ENCODE data around the gene SLF2. TPM values are rescaled to one million over a fixed set of nuclear protein-coding genes. Genes with fewer than 3 reads are reported as not detected.
A peak's percentile ranks its signal among the peaks of the same experiment; 100 is the strongest.

SLF2 gene
- total and polyA plus RNA-seq, 2 of the 8 experiments (the other 6 are each of a cell fraction or from before 2014, with no cell fraction given) = 5.5 to 20.9 TPM

- Histone ChIP-seq H3K56ac (replicated peaks; ENCODE audit: insufficient read length, low read depth, low read length) (no peak overlapping the region), H4K20me1 (replicated peaks in 1 of 2; ENCODE audit: control insufficient read depth in 1 of 2, insufficient read depth in 2 of 2, low read length in 2 of 2) (peaks cover 0 to 2% of the 10 kb centered on the region in 2 experiments), H3K23me2 (ENCODE audit: low read depth, low read length) (no peaks in the 10 kb centered on the region; the same call in 1 of the 2 replicates), H3K4me1 (replicated peaks in 1 of 4; ENCODE audit: control insufficient read depth in 3 of 4, insufficient read depth in 4 of 4, low read length in 3 of 4) (peaks cover 0 to 12% (median 7%) of the 10 kb centered on the region in 4 experiments; a peak in 5 of 7 replicates), H3K18ac (ENCODE audit: extremely low read depth, low read length) (no peak overlapping the region), H3K4ac (replicated peaks; ENCODE audit: insufficient read length, low read depth, low read length) (no peak overlapping the region), H2BK12ac (ENCODE audit: low read depth, low read length) (no peak overlapping the region), H3K9ac (replicated peaks in 1 of 4; ENCODE audit: extremely low read depth in 1 of 4, low read depth in 3 of 4, low read length in 3 of 4) (no peak overlapping the region), H2BK20ac (ENCODE audit: low read length) (peak overlapping the region; percentile 35; the same call in 1 of the 2 replicates), H3K4me2 (ENCODE audit: insufficient read depth in 1 of 2, low read depth in 2 of 2, low read length in 2 of 2) (no peak overlapping the region), H2AK5ac (ENCODE audit: low read depth, low read length) (peak overlapping the region; percentile 69; the same call in 1 of the 2 replicates), H3K79me2 (ENCODE audit: control insufficient read depth in 1 of 2, insufficient read depth in 2 of 2, low read length in 2 of 2) (no peaks in the 10 kb centered on the region), H3K4me3 (ENCODE audit: extremely low read depth in 1 of 4, insufficient read depth in 2 of 4, low read depth in 3 of 4, low read length in 4 of 4) (no peak overlapping the region), H4K91ac (replicated peaks; ENCODE audit: insufficient read length, low read length) (peak overlapping the region; percentile 49), H2BK15ac (ENCODE audit: low read length) (no peak overlapping the region), H2AFZ (ENCODE audit: low read length) (no peak overlapping the region), H2BK5ac (ENCODE audit: low read depth, low read length) (no peak overlapping the region), H4K8ac (ENCODE audit: extremely low read depth, insufficient read depth, low read length) (no peak overlapping the region), H3K23ac (ENCODE audit: insufficient read length) (no peak overlapping the region), H3K79me1 (ENCODE audit: low read depth, low read length) (no peaks in the 10 kb centered on the region), H2BK120ac (replicated peaks; ENCODE audit: low read depth, low read length) (no peak overlapping the region), H4K5ac (ENCODE audit: insufficient read length, low read depth, low read length) (no peak overlapping the region), H3K27ac (ENCODE audit: low read depth, low read length) (no peak overlapping the region), H3K36me3 (ENCODE audit: control insufficient read depth in 2 of 4, insufficient read depth in 4 of 4, low read length in 3 of 4) (no peaks in the 10 kb centered on the region), H3K9me3 (ENCODE audit: insufficient read depth in 2 of 2, low read depth in 1 of 2, low read length in 1 of 2) (no peaks in the 10 kb centered on the region), H3K27me3 (replicated peaks in 1 of 4; ENCODE audit: control insufficient read depth in 3 of 4, extremely low read depth in 1 of 4, insufficient read depth in 3 of 4, low read length in 3 of 4) (peaks cover 0 to 17% (median 9%) of the 10 kb centered on the region in 4 experiments; a peak in 6 of 7 replicates), H3K14ac (ENCODE audit: insufficient read length) (no peak overlapping the region)
- 69% methylated on average over 5 of the region's 5 CpGs; no CpG with 5 or more reads in 1 of the 2 experiments for WGBS, 2 experiments (ENCODE audit: extremely low coverage in 1 of 2, insufficient coverage in 1 of 2, insufficient read length in 1 of 2, insufficient replicate concordance in 2 of 2, low coverage in 1 of 2, low lambda C conversion rate in 2 of 2, missing lambda C conversion rate in 1 of 2)
- DNase-seq (ENCODE audit: low read depth in 1 of 2, low spot score in 2 of 2) (no peak), FAIRE-seq (no peak)
- no peak for TF ChIP-seq SIN3A (conservative IDR thresholded peaks at IDR 0.05 in 1 of 2, IDR thresholded peaks at IDR 0.05 in 1 of 2; ENCODE audit: low read depth in 1 of 2, low read length in 2 of 2)
- ChIA-PET POLR2A (ENCODE audit: partially characterized antibody) (interaction anchor here (6.6 kb wide), 1 partner anchor 314 kb away, joined by 29 read pairs; no protein-coding TSS in a partner anchor), CTCF (ENCODE audit: partially characterized antibody) (interaction anchor here (1.0 to 10.6 kb wide), 18 partner anchors 8 to 313 kb away, joined by 3 to 110 read pairs (median 7); no protein-coding TSS in a partner anchor)
Observed at GRCh38 chr10:100875484-100876166, 37.1 kb upstream of the SLF2 start.
